ENCODE results near the gene DGUOK. TPM values are rescaled to one million over a fixed set of nuclear protein-coding genes. Genes with fewer than 3 reads are reported as not detected.
"Not testable (repeated sequence)": the region's sequence is repeated elsewhere in the genome, so short reads cannot be mapped to it uniquely, and the experiment has no call there.

DGUOK gene
- polyA plus RNA-seq, 1 donor from 2014 or later: 168 TPM

GRCh38 chr2:73939419-73939818, 12.7 kb downstream of the DGUOK start:
- TF ChIP-seq TAF1 (IDR thresholded peaks at IDR 0.05; ENCODE audit: low read depth): no peak
- no peak for TF ChIP-seq EP300 (conservative IDR thresholded peaks at IDR 0.05; ENCODE audit: poor library complexity, severe bottlenecking)
- TF ChIP-seq POLR2AphosphoS5 (IDR thresholded peaks at IDR 0.05): no peak
- TF ChIP-seq EZH2 (IDR thresholded peaks at IDR 0.05; ENCODE audit: borderline replicate concordance, insufficient read depth, low read length, poor library complexity, severe bottlenecking): no peak
- TF ChIP-seq, protein P1, sequence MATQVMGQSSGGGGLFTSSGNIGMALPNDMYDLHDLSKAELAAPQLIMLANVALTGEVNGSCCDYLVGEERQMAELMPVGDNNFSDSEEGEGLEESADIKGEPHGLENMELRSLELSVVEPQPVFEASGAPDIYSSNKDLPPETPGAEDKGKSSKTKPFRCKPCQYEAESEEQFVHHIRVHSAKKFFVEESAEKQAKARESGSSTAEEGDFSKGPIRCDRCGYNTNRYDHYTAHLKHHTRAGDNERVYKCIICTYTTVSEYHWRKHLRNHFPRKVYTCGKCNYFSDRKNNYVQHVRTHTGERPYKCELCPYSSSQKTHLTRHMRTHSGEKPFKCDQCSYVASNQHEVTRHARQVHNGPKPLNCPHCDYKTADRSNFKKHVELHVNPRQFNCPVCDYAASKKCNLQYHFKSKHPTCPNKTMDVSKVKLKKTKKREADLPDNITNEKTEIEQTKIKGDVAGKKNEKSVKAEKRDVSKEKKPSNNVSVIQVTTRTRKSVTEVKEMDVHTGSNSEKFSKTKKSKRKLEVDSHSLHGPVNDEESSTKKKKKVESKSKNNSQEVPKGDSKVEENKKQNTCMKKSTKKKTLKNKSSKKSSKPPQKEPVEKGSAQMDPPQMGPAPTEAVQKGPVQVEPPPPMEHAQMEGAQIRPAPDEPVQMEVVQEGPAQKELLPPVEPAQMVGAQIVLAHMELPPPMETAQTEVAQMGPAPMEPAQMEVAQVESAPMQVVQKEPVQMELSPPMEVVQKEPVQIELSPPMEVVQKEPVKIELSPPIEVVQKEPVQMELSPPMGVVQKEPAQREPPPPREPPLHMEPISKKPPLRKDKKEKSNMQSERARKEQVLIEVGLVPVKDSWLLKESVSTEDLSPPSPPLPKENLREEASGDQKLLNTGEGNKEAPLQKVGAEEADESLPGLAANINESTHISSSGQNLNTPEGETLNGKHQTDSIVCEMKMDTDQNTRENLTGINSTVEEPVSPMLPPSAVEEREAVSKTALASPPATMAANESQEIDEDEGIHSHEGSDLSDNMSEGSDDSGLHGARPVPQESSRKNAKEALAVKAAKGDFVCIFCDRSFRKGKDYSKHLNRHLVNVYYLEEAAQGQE (IDR thresholded peaks at IDR 0.05; ENCODE audit: borderline replicate concordance): no peak
- TF ChIP-seq RAD21 (conservative IDR thresholded peaks at IDR 0.05): no peak
- TF ChIP-seq, protein P2, sequence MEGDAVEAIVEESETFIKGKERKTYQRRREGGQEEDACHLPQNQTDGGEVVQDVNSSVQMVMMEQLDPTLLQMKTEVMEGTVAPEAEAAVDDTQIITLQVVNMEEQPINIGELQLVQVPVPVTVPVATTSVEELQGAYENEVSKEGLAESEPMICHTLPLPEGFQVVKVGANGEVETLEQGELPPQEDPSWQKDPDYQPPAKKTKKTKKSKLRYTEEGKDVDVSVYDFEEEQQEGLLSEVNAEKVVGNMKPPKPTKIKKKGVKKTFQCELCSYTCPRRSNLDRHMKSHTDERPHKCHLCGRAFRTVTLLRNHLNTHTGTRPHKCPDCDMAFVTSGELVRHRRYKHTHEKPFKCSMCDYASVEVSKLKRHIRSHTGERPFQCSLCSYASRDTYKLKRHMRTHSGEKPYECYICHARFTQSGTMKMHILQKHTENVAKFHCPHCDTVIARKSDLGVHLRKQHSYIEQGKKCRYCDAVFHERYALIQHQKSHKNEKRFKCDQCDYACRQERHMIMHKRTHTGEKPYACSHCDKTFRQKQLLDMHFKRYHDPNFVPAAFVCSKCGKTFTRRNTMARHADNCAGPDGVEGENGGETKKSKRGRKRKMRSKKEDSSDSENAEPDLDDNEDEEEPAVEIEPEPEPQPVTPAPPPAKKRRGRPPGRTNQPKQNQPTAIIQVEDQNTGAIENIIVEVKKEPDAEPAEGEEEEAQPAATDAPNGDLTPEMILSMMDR (IDR thresholded peaks at IDR 0.05; ENCODE audit: poor library complexity, severe bottlenecking): no peak
- TF ChIP-seq SMC3 (conservative IDR thresholded peaks at IDR 0.05; ENCODE audit: poor library complexity): no peak
- no peak for TF ChIP-seq MXI1 (conservative IDR thresholded peaks at IDR 0.05; ENCODE audit: poor library complexity, severe bottlenecking)
- H3F3A ChIP-seq (ENCODE audit: insufficient read depth, low read length, poor library complexity, severe bottlenecking): no peaks in the 10 kb centered on the region
- H3K9me2 ChIP-seq (ENCODE audit: insufficient read depth, low read length): no peaks in the 10 kb centered on the region
- no peaks in the 10 kb centered on the region for H4K20me1 ChIP-seq (ENCODE audit: insufficient read depth)
- peaks cover 60% of the 10 kb centered on the region for H3K79me2 ChIP-seq (replicated peaks; ENCODE audit: insufficient read depth, low read length)
- H3K4me3 ChIP-seq (ENCODE audit: low read length): no peak overlapping the region
- no peak overlapping the region for H3K4me2 ChIP-seq (ENCODE audit: low read length)
- H3K27me3 ChIP-seq (ENCODE audit: insufficient read depth, low read depth, low read length): no peaks in the 10 kb centered on the region
- H3K9me3 ChIP-seq (ENCODE audit: low read length): no peaks in the 10 kb centered on the region
- no peak overlapping the region for H3K9ac ChIP-seq (ENCODE audit: low read length)
- H2AFZ ChIP-seq (ENCODE audit: low read depth, low read length): no peak overlapping the region
- H3K27ac ChIP-seq (ENCODE audit: low read length): no peak overlapping the region
- no peaks in the 10 kb centered on the region for H3K36me3 ChIP-seq (ENCODE audit: insufficient read depth, low read length)

DNA sequence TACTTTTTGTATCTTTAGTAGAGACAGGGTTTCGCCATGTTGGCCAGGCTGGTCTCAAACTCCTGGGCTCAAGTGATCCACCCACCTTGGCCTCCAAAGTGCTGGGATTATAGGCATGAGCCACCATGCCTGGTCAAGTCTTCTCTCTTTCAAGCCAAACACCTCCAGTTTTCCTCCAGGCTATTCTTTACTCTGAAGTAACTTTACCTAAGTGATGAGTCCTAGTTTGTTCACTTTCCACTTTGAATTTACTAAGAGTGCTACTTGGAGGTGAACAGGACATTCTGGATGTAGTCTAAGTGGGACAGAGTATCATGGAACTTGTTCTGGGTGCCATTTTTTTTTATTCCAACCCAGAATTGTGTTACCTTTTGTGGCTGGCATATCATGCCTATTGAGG, 13.4 kb downstream of the DGUOK start:
- H3K9me3 ChIP-seq (ENCODE audit: low read length); H2AFZ ChIP-seq (ENCODE audit: low read depth, low read length); H4K20me1 ChIP-seq (ENCODE audit: insufficient read depth); H3K36me3 ChIP-seq (ENCODE audit: insufficient read depth, low read length); H3K9me2 ChIP-seq (ENCODE audit: insufficient read depth, low read length); H3K27ac ChIP-seq (ENCODE audit: low read length); H3K27me3 ChIP-seq (ENCODE audit: insufficient read depth, low read depth, low read length); H3F3A ChIP-seq (ENCODE audit: insufficient read depth, low read length, poor library complexity, severe bottlenecking); H3K9ac ChIP-seq (ENCODE audit: low read length); H3K4me3 ChIP-seq (ENCODE audit: low read length); H3K4me2 ChIP-seq (ENCODE audit: low read length): not testable (repeated sequence)
- peaks cover 60% of the 10 kb centered on the region for H3K79me2 ChIP-seq (replicated peaks; ENCODE audit: insufficient read depth, low read length)

DNA sequence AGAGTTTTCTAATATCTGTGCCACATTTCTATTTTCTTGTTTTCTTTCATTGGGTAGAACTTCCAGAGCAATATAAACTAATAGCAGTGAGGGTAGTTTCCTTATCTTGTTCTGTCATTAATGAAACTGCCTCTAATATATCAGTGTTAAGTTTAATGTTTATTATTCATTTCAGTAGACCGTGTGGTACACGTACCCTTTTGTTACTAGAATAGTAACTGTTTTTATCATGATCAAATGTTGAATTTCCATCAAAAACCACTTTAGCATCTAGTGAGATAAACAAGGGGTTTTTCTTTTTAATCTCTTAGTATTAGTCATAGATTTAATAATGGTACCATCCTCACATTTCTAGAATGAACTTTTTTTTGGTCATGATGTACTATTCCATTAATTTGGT, 16.0 kb downstream of the DGUOK start:
- Histone ChIP-seq H3K79me2 (replicated peaks; ENCODE audit: insufficient read depth, low read length) (peaks cover 35% of the 10 kb centered on the region), H3K4me3 (ENCODE audit: low read length) (no peak overlapping the region), H3K9me2 (ENCODE audit: insufficient read depth, low read length) (no peaks in the 10 kb centered on the region), H3K36me3 (ENCODE audit: insufficient read depth, low read length) (no peaks in the 10 kb centered on the region), H3F3A (ENCODE audit: insufficient read depth, low read length, poor library complexity, severe bottlenecking) (no peaks in the 10 kb centered on the region), H2AFZ (ENCODE audit: low read depth, low read length) (no peak overlapping the region), H3K9ac (ENCODE audit: low read length) (no peak overlapping the region), H4K20me1 (ENCODE audit: insufficient read depth) (no peaks in the 10 kb centered on the region), H3K27me3 (ENCODE audit: insufficient read depth, low read depth, low read length) (no peaks in the 10 kb centered on the region), H3K4me2 (ENCODE audit: low read length) (no peak overlapping the region), H3K27ac (ENCODE audit: low read length) (no peak overlapping the region), H3K9me3 (ENCODE audit: low read length) (no peaks in the 10 kb centered on the region)
- TF ChIP-seq POLR2AphosphoS5 (IDR thresholded peaks at IDR 0.05) (no peak), SMC3 (conservative IDR thresholded peaks at IDR 0.05; ENCODE audit: poor library complexity) (no peak), TAF1 (IDR thresholded peaks at IDR 0.05; ENCODE audit: low read depth) (no peak), RAD21 (conservative IDR thresholded peaks at IDR 0.05) (no peak), EP300 (conservative IDR thresholded peaks at IDR 0.05; ENCODE audit: poor library complexity, severe bottlenecking) (no peak), MXI1 (conservative IDR thresholded peaks at IDR 0.05; ENCODE audit: poor library complexity, severe bottlenecking) (no peak), EZH2 (IDR thresholded peaks at IDR 0.05; ENCODE audit: borderline replicate concordance, insufficient read depth, low read length, poor library complexity, severe bottlenecking) (no peak)
- TF ChIP-seq, protein P1 (IDR thresholded peaks at IDR 0.05; ENCODE audit: borderline replicate concordance): no peak
- TF ChIP-seq, protein P2 (IDR thresholded peaks at IDR 0.05; ENCODE audit: poor library complexity, severe bottlenecking): no peak

Measured in neural cell (in vitro differentiated cells).